NB4 (cell line): ENCODE measurements around the gene AGER.

Source experiments
- CTCF ChIP-seq: IDR thresholded peaks from one replicate; pipeline ENCODE4 v1.5.1; 2012; ENCODE audit warnings: low read depth, low read length
- MAX ChIP-seq: IDR thresholded peaks from 2 replicates; pipeline ENCODE4 v1.6.1; 2011; ENCODE audit warnings: low read depth, low read length

GRCh38 chr6:32203426-32204267, 19.6 kb upstream of the AGER start:
- TF ChIP-seq MAX (no peak), CTCF (no peak)
